Measurements from ENCODE around the gene CTDP1. TPM values are rescaled to one million over a fixed set of nuclear protein-coding genes. Genes with fewer than 3 reads are reported as not detected.
A peak's percentile ranks its signal among the peaks of the same experiment; 100 is the strongest.
"Not testable (repeated sequence)": the region's sequence is repeated elsewhere in the genome, so short reads cannot be mapped to it uniquely, and the experiment has no call there.

Gene CTDP1
- total RNA-seq, 1 donor from 2014 or later: 18.4 TPM

DNA sequence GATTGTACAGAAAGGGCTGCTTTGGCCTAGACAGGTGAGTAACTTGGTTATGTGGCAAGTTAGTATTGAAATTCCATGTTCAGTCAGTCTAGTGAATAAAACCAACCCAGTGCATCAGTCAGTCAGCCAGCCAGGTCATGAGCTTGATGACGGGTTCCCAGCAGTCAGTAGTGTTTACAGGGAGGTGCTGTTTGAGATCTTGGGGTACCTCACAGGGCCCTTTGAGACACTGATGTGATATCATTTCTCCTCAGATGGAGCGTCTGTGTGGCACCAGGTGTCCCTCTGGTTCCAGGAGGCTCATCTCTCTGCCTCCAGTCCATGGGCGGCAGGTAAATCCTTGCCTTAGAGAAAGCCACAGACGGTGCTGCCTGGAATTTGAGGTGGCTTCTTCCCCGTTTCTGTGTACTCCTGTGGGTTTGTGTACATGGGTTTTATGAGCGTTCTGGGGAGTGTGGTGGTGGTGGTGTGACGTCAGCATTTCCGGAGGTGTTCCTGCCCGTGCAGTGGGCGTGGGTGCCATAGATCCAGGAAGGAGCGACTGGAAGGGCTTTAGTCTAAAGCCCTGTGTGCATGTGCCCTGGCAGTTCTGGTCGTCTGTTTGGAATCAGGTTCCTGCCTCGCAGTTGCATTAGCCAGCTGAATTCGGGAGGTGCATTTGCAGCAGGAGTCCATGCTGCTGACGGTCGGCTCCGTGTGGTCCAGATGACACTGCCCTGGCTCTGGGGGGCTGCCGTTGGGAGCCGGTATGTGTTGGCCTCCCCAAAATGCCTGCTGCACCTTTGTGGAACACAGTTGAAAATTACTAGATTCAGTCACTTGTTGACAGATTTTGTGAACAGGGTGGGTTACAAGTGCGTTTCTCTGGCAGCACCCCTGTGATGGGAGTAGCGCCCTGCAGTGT is 2.1 kb downstream of the CTDP1 start:
- no peak for DNase-seq

DNA sequence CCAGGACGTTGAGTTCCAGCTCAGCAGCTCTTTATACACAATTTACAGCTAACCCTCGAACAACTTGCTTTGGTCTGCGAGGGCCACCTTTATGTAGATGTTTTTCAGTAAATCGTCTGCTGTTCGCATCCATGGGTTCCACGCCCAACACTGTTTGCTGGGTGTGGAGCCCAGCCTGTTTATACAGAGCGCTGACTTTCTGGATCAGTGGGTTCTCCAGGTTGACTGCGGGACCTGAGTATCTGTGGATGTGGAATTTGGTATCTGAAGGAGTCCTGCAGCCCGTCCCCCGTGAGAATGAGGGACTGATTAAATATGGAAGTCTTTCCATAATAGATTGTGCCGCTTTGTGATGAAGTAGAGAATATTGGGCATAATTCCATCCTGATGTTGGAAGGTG is 2.9 kb downstream of the CTDP1 start:
- no peak for DNase-seq

DNA sequence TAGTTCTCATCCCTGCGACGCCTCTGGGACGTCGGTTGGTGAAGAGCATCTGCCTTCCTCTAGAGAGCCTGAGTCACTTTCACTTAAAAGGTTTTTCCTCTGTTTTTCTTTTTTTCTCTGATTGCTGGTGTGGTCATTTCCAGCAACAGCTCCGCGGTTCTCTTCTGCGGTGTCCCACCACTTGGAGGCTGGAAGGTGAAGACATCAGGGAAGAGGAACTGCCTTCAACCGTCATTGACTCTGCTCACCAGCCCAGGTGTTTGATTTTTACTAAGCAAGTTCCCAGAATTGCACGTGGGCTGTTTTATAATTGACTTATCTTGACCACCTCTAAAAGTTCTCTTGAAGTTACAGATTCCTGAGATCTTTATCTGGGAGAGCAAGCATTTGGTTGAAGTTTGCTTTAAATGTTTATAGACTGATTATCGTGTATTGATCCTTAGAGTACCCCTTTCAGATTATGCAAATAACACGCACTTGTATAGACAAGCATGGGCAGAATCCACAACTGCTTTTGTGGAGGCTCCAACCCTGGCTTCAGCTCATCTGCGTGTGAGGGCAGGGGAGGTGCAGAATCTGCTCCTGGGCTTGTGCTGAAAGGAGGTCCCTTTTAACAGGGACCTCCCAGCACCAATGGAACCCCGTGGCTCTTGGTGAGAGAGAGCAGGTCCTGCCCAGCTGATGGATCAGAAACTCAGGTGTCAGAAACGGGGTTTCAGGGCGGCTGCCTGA is 3.5 kb downstream of the CTDP1 start:
- DNase-seq: no peak

DNA sequence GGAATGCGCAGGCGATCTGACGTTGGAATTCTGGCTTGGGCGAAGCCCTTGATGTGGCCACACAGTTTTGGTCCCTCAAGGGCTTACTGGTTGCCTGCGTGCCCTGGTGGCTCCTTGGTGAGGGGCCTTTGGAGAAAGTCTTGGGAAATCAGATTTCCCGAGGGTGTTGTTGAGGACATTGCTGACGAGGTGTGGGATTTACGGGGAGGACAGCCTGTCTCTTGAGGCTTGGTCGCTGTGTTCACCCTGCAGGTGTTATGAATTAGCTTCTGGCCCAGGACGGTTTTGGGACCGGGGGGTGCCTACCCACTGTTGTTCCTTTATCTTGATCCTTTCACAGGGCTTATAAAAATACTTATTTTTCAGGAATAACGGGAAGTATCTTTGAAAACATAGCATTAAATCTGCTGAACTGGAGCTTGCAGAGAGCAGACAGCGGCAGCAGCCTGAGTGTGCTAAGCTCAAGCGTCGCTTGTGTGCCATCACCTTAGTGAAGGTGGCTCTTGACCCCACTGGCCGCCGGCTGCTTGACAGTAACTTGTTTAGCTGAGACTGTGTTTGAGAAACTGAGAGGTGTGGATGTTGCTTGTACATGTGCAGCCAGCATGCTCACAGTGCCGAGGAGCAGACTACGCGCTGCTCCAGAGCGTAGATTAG is 4.2 kb downstream of the CTDP1 start:
- no peak for DNase-seq

DNA sequence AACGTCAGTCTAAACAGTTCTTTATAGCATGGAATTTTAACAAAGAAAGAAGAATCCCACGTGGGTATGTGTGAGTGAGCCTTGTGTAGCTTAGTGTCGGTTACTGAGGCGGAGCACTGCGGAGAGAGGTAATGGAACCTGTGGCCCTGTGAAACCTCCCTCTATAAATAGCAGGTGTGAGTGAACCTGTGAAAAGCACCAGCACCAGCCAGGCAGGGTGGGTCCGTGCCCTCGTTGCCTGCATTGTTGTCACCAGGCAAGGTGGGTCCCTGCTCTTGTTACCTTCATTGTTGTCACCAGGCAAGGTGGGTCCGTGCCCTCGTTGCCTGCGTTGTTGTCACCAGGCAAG is 4.7 kb downstream of the CTDP1 start:
- DNase-seq: no peak

DNA sequence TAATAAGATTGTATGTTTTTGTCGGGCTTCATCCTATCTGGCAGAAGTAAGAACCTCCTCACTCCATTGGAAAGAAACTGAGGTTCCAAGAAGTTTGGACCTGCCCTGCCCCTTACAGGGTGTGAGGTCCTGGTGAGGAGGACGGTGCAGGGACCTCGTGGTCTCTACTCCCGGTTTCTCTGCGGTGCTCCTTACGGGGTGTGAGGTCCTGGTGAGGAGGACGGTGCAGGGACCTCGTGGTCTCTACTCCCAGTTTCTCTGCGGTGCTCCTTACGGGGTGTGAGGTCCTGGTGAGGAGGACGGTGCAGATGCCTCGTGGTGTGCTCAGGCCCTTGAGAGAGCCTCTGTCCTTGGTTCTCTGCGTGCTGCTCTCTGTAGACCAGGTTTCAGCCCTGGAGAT is 5.2 kb downstream of the CTDP1 start:
- no peak for DNase-seq

DNA sequence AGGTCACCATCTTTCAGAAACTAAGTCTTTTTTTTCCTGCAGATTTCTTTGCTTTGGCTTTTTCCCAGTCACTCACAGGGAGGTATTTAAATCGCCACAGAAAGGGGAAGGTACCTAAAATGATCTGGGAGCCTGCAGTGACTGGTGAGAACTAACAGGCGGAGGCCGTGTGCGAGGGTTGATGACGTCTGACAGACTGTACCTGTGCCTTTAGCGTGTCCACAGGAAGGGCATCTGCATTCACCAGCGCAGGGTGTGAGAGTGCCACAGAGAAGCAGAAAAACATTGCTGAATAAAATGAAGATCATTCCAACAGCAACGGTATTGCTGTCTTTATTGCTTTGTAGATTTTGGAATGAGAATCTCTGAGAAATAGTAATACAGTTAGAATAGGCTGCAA is 5.7 kb downstream of the CTDP1 start:
- no peak for DNase-seq

DNA sequence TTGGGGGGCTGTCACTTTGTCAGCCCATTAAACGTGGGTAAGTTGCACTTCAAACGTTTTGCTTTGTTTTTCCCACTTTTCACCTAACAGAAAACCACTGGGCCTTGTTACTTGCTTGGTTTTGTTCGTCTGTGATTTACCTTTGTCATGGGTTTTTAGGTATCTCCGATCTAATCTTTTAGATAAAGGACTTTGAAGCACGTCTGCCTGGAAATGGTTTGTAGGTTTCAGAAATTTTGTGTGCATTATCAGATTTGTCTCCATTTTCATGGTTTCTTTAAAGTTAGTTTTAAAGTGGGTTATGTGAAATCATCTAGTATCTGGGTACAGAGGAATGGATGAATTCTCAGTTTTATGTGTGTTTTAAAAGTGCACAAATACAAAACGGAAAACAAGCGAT is 6.4 kb downstream of the CTDP1 start:
- DNase-seq: no peak

DNA sequence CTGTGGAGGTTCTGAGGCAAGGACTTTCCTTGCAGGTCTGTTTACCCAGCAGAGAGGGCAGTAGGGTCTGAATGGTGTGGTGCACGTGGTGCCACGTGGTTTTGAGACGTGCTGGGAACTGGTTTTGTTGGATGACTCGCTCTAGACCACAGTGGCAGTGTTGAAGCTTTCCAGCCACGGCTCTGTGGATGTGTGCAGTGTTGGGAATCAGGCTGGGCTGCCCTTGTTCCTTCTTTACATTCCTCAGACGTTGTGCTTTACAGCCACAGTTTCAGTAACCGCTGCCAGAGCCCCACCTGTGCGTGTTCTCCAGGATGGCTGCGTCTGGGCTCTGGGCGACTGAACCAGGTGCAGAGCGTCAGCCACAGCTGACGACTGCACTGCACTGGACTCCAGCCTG is 8.2 kb downstream of the CTDP1 start:
- no peak for DNase-seq

DNA sequence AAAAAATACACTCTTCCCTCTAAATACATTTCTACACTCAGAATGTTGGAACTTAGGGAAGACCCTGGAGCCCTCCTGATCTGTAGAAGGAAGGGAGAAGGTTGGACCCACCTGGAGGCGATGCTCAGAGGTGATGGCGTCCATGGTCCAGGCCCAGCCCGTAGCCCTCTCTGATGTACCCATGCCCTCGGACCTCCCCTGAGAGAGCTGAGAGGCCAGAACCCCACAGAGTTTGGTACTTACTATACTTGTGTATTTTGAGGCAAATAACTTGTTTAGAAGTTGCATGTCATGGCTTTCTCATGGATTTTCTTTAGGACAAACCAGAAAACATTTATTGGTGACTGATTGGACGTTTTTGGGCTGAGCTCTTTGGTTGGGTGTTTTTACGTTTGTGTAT is 10.5 kb downstream of the CTDP1 start:
- DNase-seq: no peak

DNA sequence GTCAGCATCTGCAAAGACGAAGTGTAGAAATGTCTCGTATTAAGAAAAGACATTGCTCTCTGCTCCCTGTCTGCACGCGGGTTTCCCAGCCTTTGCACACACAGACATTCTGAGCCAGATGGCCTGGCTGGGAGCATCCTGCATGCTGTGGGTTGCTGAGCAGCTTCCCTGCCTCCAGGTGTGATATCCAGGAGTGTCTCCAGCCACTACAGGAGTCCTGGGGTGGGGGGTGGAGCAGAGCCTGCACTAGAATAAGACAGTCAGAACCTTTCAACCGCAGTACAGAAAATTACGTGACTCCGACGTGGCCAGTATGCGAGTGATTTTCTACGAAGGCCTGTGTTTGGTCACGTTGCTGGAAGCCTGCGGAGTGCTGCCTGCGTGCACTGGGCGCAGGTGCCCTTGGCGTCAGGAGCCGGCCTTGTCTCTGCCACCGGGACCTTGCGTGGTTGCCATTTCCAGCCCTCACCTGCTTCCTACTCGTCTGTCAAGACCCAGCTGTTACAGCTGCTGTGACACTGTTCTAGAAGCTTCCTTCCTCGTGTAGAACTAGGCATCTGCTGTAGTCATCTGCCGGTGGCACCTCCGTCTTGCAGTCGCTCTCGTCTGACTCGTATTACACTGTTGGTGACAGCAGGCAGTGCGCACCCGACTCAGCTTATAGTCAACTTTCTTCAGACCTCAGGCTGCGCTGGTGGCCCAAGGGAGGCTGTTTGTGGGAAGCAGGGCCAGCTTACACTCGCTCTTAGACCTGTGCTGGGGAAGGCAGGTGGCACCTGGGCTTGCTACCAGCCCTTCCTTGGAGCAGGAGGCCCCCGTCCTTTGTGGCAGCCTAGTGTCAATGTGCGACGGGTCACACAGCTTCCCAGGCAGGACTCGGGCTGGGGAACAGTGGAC is 11.2 kb downstream of the CTDP1 start:
- DNase-seq: peak; percentile 50

DNA sequence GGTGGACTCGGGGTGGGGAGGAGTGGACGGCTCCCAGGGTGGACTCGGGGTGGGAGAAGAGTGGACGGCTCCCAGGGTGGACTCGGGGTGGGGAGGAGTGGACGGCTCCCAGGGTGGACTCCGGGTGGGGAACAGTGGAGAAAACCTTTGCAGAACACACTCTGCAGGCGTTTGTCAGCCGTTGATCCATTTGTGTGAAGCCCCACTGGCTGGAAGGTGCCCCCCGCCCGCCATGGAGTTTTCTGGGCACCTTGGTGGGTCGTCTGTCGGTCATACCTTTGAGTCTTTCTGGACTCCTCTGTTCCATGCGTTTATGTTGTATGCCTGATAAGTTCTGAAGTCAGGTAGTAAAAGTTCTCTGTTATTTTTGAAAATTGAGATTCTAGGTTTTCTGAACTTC is 12.5 kb downstream of the CTDP1 start:
- DNase-seq: no peak

DNA sequence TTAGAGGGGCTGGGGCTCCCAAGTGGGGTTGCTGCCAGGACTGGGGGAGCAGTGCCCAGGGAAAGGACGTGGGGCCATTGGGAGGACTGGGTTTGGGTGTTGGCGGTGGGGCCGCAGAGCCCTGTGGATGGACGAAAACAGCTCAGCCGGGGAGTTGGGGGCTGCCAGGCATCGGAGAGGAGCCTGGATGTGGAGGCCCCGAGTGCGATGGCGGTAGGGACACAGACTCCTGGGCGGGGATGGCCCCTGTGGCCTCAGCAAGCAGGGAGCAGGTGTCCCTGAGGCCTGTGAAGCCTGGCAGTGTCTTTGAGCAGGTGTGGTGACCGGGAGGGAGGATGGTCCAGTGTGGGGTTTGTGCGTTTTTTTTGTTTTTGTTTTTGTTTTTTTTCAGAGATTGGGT is 13.3 kb downstream of the CTDP1 start:
- no peak for DNase-seq

DNA sequence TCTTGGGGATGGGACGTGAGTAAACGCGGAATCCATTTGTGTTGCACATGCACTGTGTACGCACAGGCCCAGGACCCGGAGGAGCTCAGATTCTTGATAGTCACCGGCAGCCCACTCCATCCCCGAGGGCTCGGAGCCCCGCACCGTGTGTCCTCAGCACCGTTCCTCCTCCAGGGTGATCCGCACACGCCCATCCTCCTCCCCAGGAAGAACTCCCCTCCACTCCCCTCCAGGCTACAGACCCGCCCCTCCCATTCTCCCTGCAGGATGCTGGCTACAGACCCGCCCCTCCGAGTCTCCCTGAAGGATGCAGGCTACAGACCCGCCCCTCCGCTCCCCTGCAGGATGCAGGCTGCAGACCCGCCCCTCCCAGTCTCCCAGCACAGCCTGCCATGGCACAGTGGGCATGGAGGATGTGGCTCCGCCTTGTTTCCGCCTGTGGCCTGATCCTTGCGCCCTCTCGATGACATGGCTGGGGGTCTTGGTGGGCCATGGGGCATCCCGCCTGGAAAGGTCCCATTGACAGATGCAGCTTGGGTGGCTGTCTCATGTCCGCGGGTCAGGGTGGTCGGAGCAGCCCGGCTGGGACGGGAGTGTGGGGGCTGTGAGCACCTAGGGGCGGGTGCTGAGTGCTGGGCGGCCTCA is 14.1 kb downstream of the CTDP1 start:
- DNase-seq: no peak

DNA sequence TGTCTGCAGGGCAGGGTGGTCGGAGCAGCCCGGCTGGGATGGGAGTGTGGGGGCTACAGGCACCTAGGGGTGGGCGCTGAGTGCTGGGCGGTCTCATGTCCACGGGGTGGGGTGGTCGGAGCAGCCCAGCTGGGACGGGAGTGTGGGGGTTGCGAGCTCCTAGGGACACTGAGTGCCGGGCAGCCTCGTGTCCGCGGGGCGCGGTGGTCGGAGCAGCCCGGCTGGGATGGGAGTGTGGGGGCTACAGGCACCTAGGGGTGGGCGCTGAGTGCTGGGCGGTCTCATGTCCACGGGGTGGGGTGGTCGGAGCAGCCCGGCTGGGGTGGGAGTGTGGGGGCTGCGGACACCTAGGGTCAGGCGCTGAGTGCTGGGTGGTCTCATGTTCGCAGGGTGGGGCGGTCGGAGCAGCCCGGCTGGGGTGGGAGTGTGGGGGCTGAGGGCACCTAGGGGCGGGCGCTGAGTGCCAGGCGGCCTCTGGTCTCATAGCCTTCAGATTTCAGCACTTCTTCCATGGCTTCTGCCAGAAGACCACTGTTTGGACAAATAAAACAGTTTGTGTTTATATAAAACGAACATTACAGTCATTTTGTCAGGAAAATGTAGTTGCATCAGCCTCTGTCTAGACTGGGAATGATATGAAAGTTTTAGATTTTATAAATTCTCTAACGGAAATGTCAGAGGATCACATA is 14.7 kb downstream of the CTDP1 start:
- DNase-seq: not testable (repeated sequence)

DNA sequence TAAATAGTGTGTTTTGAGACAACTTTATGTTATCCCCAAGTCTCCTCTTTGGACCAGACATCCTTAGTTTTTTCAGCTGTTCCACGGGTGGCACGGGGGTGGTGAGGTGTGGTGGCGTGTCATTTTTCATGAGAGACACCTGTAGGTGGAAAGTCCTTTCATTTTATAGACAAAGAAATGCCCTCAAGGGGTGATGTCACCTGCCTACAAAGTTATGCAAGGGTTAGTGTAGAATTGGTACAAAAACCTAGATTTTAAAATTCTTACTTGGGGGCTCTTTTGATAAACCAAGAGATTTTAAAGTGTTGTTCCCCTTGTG is 15.3 kb downstream of the CTDP1 start:
- DNase-seq: no peak

DNA sequence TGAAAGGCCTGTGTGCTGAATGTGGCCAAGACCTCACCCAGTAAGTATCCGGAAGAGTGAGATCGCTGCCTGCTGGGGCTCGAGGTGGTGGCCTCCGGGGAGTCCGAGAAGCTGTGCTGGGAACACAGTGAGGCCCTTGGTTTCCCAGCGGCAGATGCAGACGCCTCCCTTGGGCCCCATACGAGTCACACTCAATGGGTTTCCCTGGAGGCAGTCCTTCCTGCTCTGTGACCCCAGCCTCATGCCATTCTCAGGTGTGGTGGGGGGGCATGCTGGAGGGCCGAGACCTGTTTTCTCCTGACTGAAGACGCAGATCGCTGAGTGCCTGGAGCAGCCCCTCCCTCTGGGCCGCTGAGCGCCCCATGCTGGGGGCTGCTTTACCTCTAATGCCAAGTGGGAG is 15.7 kb downstream of the CTDP1 start:
- no peak for DNase-seq

DNA sequence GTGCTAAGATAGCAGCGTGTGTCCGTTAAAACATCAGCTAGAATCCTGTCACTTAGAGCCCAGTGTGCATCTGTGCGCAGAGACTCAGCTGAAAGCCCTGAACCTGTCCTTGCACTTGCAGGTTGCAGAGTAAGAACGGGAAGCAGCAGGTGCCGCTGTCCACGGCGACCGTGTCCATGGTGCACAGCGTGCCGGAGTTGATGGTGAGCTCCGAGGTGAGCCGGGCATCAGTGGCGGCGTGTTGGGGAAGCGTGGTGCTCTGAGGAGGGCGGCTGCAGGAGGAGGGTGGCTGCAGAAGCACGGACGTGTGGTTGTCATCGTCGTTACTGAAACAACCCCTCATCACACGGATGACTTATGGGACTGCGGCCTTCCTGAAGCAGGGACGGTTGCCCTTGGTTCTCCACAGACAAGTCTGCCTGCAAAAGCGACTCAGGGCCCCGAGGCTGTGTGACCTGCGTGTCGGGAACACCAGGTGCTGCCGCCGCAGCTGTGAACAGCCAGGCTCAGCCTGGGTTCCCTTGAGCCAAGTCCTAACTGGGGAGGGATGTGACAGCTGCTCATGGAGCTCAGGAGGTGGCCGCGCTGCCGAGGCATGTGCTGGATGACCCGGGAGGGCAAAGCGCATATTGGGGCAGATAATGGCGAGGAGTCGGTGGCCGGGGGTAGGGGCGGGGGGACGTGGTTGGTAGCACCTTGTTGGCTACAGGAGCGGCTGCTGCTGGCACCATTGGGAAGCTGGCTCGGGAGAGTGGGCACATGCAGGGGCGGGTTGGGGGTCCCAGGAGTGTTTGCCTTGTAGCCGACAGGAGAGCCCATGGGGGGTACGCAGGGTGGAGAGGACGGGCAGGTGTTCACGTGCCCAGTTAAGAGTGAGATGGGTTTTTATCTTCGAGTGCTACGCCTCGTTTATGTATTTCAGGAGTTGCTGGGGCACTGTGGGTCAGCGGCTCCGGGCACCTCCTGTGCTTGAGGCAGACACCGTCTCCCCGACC is 16.6 kb downstream of the CTDP1 start:
- DNase-seq: no peak

DNA sequence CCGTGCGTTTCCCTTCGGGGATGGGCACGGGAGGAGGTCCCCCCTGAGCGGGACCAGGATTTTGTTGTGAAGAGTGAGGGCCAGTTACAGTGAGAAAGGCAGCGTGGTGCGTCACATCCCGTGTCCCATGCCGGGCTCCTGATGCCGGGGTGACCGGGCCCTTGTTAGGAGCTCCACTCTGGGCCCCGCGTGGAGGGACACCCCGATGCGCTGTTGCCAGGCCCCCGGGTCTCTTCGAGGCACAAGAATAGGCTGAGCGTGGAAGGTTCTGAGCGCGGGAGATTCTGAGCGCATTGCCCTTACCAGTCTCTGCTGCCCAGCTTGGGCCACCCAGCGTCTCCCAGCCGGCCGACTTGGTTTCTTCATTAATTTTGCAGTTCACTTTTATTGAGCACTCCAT is 17.6 kb downstream of the CTDP1 start:
- no peak for DNase-seq

DNA sequence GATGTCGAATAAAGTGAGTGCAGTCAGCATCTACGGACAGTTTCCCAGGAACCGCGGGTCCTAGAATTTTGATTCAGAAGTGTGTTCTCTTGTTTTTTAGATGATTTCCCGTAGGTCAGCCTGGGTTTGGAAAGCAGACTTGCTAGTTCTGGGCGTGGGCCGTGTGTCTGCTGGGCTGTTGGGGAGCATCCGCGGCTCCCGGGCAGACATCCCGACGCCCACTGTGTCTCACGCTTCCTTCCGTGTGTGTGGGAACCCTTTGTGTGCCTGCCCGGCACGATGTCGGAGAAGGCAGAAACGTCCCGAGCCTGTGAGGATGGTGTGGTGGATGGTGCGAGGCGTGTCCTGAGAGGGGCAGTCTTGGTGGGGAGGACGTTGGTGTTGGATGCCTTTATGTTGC is 18.4 kb downstream of the CTDP1 start:
- no peak for DNase-seq
